Trophoblast cell (in vitro differentiated cells and primary cell): Measurements from ENCODE around the gene MYO10.

ENCODE experiments used
- DNase-seq, 2 donors: peaks; one replicate each; pipeline ENCODE4 v3.0.0-alpha.2; 2016
- H2AFZ ChIP-seq: 2 replicates; pipeline ENCODE4 v1.6.1; 2013; ENCODE audit warnings: low read length, moderate library complexity, mild to moderate bottlenecking; ENCODE audit not compliant: insufficient read depth, poor library complexity
- H2AK5ac ChIP-seq: 2 replicates; pipeline ENCODE4 v1.6.1; 2013; ENCODE audit warnings: mild to moderate bottlenecking, low read length
- H2BK120ac ChIP-seq: 2 replicates; pipeline ENCODE4 v1.6.1; 2013; ENCODE audit warnings: low read length, mild to moderate bottlenecking, moderate library complexity; ENCODE audit not compliant: insufficient read depth, poor library complexity
- H2BK12ac ChIP-seq: 2 replicates; pipeline ENCODE4 v1.6.1; 2013; ENCODE audit warnings: mild to moderate bottlenecking, low read length, moderate library complexity
- H2BK5ac ChIP-seq: 2 replicates; pipeline ENCODE4 v1.6.1; 2013; ENCODE audit warnings: low read length, low read depth, moderate library complexity, mild to moderate bottlenecking; ENCODE audit not compliant: poor library complexity
- H3K14ac ChIP-seq: 2 replicates; pipeline ENCODE4 v1.6.1; 2013; ENCODE audit warnings: mild to moderate bottlenecking, low read length
- H3K18ac ChIP-seq: 2 replicates; pipeline ENCODE4 v1.6.1; 2013; ENCODE audit warnings: mild to moderate bottlenecking, low read length
- H3K23ac ChIP-seq: 2 replicates; pipeline ENCODE4 v1.6.1; 2013; ENCODE audit warnings: low read length
- H3K27ac ChIP-seq: 2 replicates; pipeline ENCODE4 v1.5.1; 2013; ENCODE audit warnings: low read depth, mild to moderate bottlenecking, inconsistent platforms, low read length, moderate library complexity
- H3K27me3 ChIP-seq: 2 replicates; pipeline ENCODE4 v1.6.1; 2013; ENCODE audit warnings: inconsistent platforms, mild to moderate bottlenecking, low read length, moderate library complexity; ENCODE audit not compliant: insufficient read depth
- H3K36me3 ChIP-seq, 2 experiments: 1 replicate in 1 of 2; 2 replicates in 1 of 2; pipeline ENCODE4 v1.6.1; 2013; ENCODE audit warnings: low read length in 2 of 2, mild to moderate bottlenecking in 2 of 2, moderate library complexity in 1 of 2; ENCODE audit not compliant: insufficient read depth in 2 of 2, control insufficient read depth in 1 of 2
- H3K4ac ChIP-seq: 2 replicates; pipeline ENCODE4 v1.6.1; 2013; ENCODE audit warnings: low read depth, mild to moderate bottlenecking, low read length, moderate library complexity
- H3K4me1 ChIP-seq, 2 experiments: 1 replicate in 1 of 2; 2 replicates in 1 of 2; pipeline ENCODE4 v1.6.1; 2013; ENCODE audit warnings: low read length in 2 of 2, mild to moderate bottlenecking in 2 of 2, moderate library complexity in 1 of 2; ENCODE audit not compliant: insufficient read depth in 2 of 2, control insufficient read depth in 1 of 2
- H3K4me2 ChIP-seq: 2 replicates; pipeline ENCODE4 v1.6.1; 2013; ENCODE audit warnings: inconsistent platforms, mild to moderate bottlenecking, low read length, moderate library complexity
- H3K4me3 ChIP-seq: 2 replicates; pipeline ENCODE4 v1.5.1; 2013; ENCODE audit warnings: mild to moderate bottlenecking, low read depth, low read length, inconsistent platforms
- H3K79me1 ChIP-seq: one replicate; pipeline ENCODE4 v1.6.1; 2013; ENCODE audit warnings: low read length
- H3K79me2 ChIP-seq: 2 replicates; pipeline ENCODE4 v1.6.1; 2013; ENCODE audit warnings: low read length, mild to moderate bottlenecking; ENCODE audit not compliant: control insufficient read depth, insufficient read depth, poor library complexity
- H3K9ac ChIP-seq: 2 replicates; pipeline ENCODE4 v1.6.1; 2013; ENCODE audit warnings: mild to moderate bottlenecking, low read length
- H3K9me3 ChIP-seq: 2 replicates; pipeline ENCODE4 v1.6.1; 2013; ENCODE audit warnings: low read depth, mild to moderate bottlenecking, control low read depth, inconsistent platforms, low read length; ENCODE audit not compliant: insufficient read depth
- H4K12ac ChIP-seq: 2 replicates; pipeline ENCODE4 v1.6.1; 2013; ENCODE audit warnings: low read depth, mild to moderate bottlenecking, low read length, moderate library complexity
- H4K8ac ChIP-seq: 2 replicates; pipeline ENCODE4 v1.6.1; 2013; ENCODE audit warnings: low read depth, mild to moderate bottlenecking, low read length, moderate library complexity
- H4K91ac ChIP-seq: one replicate; pipeline ENCODE4 v1.6.1; 2013; ENCODE audit warnings: low read depth, mild to moderate bottlenecking, low read length, moderate library complexity
- WGBS: extraction: QIAGEN DNeasy Blood & Tissue Kit; methylation state at CpG from one replicate; pipeline ENCODE4 v1.1.7; 2013; ENCODE audit warnings: missing lambda C conversion rate; ENCODE audit not compliant: insufficient read length, insufficient coverage; ENCODE audit errors: extremely low coverage; 5-methylcytosine and 5-hydroxymethylcytosine counted together

Gene MYO10

GRCh38 chr5:16671208-16671607 lies 264.9 kb downstream of the MYO10 start:
- H4K12ac ChIP-seq = no peak overlapping the region
- no peak overlapping the region for H3K9ac ChIP-seq
- no peak overlapping the region for H3K27ac ChIP-seq
- no peaks in the 10 kb centered on the region for H3K27me3 ChIP-seq
- no peak overlapping the region for H3K23ac ChIP-seq
- DNase-seq = no peak
- no peaks in the 10 kb centered on the region for H3K9me3 ChIP-seq
- H3K14ac ChIP-seq = no peak overlapping the region
- no peaks in the 10 kb centered on the region for H3K79me1 ChIP-seq
- no peaks in the 10 kb centered on the region for H3K4me1 ChIP-seq
- no peak overlapping the region for H2BK5ac ChIP-seq
- H4K8ac ChIP-seq = no peak overlapping the region
- H3K4me3 ChIP-seq = no peak overlapping the region
- H3K79me2 ChIP-seq = no peaks in the 10 kb centered on the region
- no peak overlapping the region for H2AK5ac ChIP-seq
- H4K91ac ChIP-seq = no peak overlapping the region
- H2BK12ac ChIP-seq = no peak overlapping the region
- H3K36me3 ChIP-seq = peaks cover 53 to 71% of the 10 kb centered on the region in 2 experiments
- no peak overlapping the region for H3K4ac ChIP-seq
- H2AFZ ChIP-seq = no peak overlapping the region
- WGBS = no CpG with 5 or more reads among the region's 7 CpGs
- no peak overlapping the region for H2BK120ac ChIP-seq
- H3K4me2 ChIP-seq = no peak overlapping the region
- no peak overlapping the region for H3K18ac ChIP-seq

- H3K18ac ChIP-seq = no peak overlapping the region
- H4K8ac ChIP-seq = no peak overlapping the region
- H3K27me3 ChIP-seq = no peaks in the 10 kb centered on the region
- H3K9ac ChIP-seq = no peak overlapping the region
- H4K91ac ChIP-seq = no peak overlapping the region
- H3K4me1 ChIP-seq = no peaks in the 10 kb centered on the region
- H2BK120ac ChIP-seq = no peak overlapping the region
- peaks cover 48 to 64% of the 10 kb centered on the region in 2 experiments for H3K36me3 ChIP-seq
- H2BK12ac ChIP-seq = no peak overlapping the region
- H3K23ac ChIP-seq = no peak overlapping the region
- H3K4me3 ChIP-seq = no peak overlapping the region
- WGBS = no CpG with 5 or more reads among the region's 3 CpGs
- no peak overlapping the region for H2BK5ac ChIP-seq
- no peaks in the 10 kb centered on the region for H3K79me2 ChIP-seq
- no peak overlapping the region for H3K4me2 ChIP-seq
- no peak overlapping the region for H3K4ac ChIP-seq
- no peaks in the 10 kb centered on the region for H3K79me1 ChIP-seq
- H4K12ac ChIP-seq = no peak overlapping the region
- H3K14ac ChIP-seq = no peak overlapping the region
- no peak overlapping the region for H2AFZ ChIP-seq
- H3K9me3 ChIP-seq = no peaks in the 10 kb centered on the region
- no peak overlapping the region for H2AK5ac ChIP-seq
- peak in 1 of 2 donors; percentile 21 for DNase-seq
- H3K27ac ChIP-seq = no peak overlapping the region
Observed at GRCh38 chr5:16669776-16670175, 266.3 kb downstream of the MYO10 start.

- no CpG with 5 or more reads among the region's 6 CpGs for WGBS
- H3K79me2 ChIP-seq = no peaks in the 10 kb centered on the region
- no peak overlapping the region for H4K12ac ChIP-seq
- H3K27me3 ChIP-seq = no peaks in the 10 kb centered on the region
- no peak overlapping the region for H3K23ac ChIP-seq
- H4K8ac ChIP-seq = no peak overlapping the region
- H3K9ac ChIP-seq = no peak overlapping the region
- H3K4me2 ChIP-seq = no peak overlapping the region
- H3K27ac ChIP-seq = no peak overlapping the region
- H4K91ac ChIP-seq = no peak overlapping the region
- H3K14ac ChIP-seq = no peak overlapping the region
- H2AFZ ChIP-seq = no peak overlapping the region
- no peaks in the 10 kb centered on the region for H3K9me3 ChIP-seq
- H3K4me1 ChIP-seq = no peaks in the 10 kb centered on the region
- H2BK5ac ChIP-seq = no peak overlapping the region
- H3K4ac ChIP-seq = no peak overlapping the region
- no peak overlapping the region for H3K4me3 ChIP-seq
- no peak overlapping the region for H2BK12ac ChIP-seq
- H2AK5ac ChIP-seq = no peak overlapping the region
- H3K36me3 ChIP-seq = peaks cover 46 to 65% of the 10 kb centered on the region in 2 experiments
- H3K18ac ChIP-seq = no peak overlapping the region
- H3K79me1 ChIP-seq = no peaks in the 10 kb centered on the region
- H2BK120ac ChIP-seq = no peak overlapping the region
- DNase-seq = no peak
Observed at GRCh38 chr5:16668631-16669030, 267.5 kb downstream of the MYO10 start.

DNA sequence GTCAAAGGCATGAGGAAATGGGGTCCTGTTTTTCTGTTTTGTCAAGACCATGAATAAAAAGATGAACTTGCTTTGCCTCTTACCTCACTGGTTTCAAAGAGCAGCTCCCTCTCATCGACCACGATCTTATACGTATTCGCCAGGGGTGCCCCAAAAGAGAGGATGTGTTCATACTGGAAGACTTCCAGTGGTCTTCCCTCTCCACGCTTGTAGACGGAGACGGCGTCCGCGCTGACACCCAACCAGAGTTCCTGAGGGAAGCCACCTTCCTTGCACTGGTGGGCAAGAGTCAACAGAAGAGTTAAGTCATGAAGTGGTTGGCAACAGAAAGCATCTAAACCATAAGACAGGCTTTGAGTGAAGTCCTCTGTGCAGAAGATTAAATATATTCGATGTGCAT lies 267.9 kb downstream of the MYO10 start:
- Histone ChIP-seq H3K23ac (no peak overlapping the region), H3K36me3 (peaks cover 42 to 61% of the 10 kb centered on the region in 2 experiments), H4K8ac (no peak overlapping the region), H3K27ac (no peak overlapping the region), H3K4ac (no peak overlapping the region), H4K12ac (no peak overlapping the region), H3K4me3 (no peak overlapping the region), H2AK5ac (no peak overlapping the region), H3K4me2 (no peak overlapping the region), H3K79me1 (no peaks in the 10 kb centered on the region), H2BK120ac (no peak overlapping the region), H2BK12ac (no peak overlapping the region), H2BK5ac (no peak overlapping the region), H3K14ac (no peak overlapping the region), H3K79me2 (no peaks in the 10 kb centered on the region), H3K9ac (no peak overlapping the region), H3K9me3 (no peaks in the 10 kb centered on the region), H3K18ac (no peak overlapping the region), H3K4me1 (no peaks in the 10 kb centered on the region), H4K91ac (no peak overlapping the region), H2AFZ (no peak overlapping the region), H3K27me3 (no peaks in the 10 kb centered on the region)
- DNase-seq = no peak
- WGBS = no CpG with 5 or more reads among the region's 11 CpGs
